Activated CD4-positive, alpha-beta T cell treated with anti-CD3 and anti-CD28 coated beads, Interleukin-2, Interleukin-6, amounts not matched to agents 100 ng/mL and 50 ng/mL, durations not matched to agents 16 hours and 8 hours (primary cell): ENCODE data around the gene THSD1.
"Not testable (repeated sequence)": the region's sequence is repeated elsewhere in the genome, so short reads cannot be mapped to it uniquely, and the experiment has no call there.

Experiments
- DNase-seq: peaks from one replicate; pipeline ENCODE4 v3.0.0-alpha.2; 2020

THSD1 gene

DNA sequence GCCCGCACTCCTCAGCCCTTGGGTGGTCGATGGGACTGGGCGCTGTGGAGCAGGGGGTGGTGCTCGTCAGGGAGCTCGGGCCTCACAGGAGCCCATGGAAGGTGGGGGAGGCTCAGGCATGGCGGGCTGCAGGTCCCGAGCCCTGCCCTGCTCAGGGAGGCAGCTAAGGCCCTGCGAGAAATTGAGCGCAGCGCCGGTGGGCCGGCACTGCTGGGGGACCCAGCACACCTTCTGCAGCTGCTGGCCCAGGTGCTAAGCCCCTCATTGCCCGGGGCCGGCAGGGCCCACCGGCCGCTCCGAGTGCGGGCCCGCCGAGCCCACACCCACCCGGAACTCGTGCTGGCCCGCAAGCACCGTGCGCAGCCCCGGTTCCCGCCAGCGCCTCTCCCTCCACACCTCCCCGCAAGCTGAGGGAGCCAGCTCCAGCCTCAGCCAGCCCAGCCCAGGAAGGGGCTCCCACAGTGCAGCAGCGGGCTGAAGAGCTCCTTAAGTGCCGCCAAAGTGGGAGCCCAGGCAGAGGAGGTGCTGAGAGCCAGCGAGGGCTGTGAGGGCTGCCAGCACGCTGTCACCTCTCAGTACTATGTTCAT lies 2.2 kb upstream of the THSD1 start:
- DNase-seq = not testable (repeated sequence)

DNA sequence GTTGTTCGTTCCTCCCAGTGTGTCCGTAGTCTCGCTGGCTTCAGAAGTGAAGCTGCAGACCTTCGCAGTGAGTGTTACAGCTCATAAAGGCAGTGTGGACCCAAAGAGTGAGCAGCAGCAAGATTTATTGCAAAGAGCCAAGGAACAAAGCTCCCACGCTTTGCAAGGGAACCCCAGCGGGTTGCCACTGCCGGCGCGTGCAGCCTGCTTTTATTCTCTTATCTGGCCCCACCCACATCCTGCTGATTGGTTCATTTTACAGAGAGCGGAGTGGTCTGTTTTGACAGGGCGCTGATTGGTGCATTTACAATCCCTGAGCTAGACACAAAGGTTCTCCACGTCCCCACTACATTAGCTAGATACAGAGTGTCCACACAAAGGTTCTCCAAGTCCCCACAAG lies 1.5 kb upstream of the THSD1 start:
- DNase-seq = not testable (repeated sequence)

DNA sequence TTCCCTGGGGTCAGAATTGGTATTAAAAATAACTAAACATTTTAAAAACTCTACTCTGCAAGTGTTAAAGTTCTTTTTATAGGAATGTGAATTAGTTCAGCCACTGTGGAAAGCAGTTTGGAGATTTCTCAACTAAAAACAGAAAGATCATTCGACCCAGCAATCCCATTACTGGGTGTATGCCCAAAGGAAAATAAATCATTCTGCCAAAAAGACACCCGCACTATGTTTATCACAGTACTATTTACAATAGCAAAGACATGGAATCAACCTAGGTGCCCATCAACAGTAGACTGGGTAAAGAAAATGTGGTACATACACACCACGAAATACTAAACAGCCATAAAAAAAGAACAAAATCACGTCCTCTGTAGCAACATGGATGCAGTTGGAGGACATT lies 657 bp upstream of the THSD1 start:
- no peak for DNase-seq

DNA sequence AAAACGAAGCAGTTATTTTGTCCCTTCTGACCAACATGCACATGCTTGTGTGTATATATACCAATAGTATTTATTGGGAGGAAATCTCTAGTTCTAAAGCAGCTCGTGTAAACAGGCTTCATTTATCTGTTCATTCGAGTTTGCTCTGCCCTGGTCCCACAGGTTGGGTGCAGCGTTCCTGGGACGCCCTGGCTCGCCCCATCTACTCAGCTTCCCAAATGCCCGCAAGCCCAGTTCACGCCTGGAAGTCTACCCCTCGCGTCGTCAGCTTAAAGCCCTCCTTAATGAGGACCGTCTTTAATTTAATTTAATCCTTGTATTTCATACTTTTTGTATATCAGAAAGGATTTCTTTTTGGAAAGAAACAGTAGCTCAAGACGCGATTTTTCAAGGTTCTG lies 604 bp downstream of the THSD1 start:
- no peak for DNase-seq

DNA sequence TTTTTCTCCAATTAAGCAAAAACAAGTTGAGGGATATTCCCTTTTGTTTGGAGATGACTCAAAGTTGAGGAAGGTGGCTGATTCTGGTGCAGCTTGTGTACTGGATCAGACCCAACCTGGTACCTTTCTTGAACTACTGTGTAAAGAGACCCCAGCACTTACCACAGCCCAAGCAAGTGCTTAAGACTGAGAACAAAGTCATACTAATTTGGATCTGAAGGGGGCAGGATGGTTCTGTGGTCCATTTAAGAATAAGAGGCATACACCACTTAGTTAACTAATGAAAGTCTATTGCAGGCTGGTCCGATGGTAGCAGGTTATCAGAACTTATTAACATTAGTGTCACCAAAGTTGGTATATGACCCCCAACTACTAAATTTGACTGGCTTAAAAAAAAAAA lies 6.3 kb downstream of the THSD1 start:
- peak; percentile 3 for DNase-seq

DNA sequence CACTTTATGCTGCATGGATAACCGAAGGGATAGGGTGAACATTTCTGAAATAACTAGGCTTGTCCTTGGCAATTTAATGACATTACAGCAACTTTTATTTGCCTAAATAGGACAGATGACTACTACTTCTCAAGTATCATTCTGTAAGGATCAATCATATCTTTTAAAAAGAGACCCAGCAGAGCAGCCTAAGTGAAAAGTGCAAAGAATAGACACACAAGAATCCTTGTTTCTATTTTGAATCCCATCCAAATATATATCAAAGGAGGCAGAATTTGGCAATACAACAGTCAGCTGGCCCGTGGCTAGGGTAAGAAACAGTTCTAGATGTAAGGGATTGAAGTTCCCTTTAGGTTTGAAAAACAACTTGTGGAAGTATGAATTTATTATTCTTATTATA lies 6.9 kb downstream of the THSD1 start:
- no peak for DNase-seq

DNA sequence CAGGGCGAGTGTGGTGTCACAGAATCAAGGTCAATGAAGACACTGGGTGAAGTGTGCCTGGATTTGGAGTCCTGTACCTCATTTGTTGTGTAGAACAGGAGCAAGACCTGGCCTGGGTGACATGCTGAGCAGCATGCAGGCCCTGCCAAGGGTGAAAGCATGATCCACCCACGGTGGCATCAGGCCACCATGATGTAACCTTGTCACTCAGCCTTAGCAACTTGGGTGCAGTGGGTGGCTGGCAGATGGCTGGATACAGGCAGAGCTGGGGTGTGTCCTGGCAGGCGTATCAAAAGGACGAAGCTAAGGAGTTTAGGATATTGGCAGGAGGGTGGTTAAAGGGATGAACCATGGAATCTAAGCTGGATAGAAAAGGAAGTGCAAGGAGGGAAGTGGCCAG lies 10.3 kb downstream of the THSD1 start:
- no peak for DNase-seq

DNA sequence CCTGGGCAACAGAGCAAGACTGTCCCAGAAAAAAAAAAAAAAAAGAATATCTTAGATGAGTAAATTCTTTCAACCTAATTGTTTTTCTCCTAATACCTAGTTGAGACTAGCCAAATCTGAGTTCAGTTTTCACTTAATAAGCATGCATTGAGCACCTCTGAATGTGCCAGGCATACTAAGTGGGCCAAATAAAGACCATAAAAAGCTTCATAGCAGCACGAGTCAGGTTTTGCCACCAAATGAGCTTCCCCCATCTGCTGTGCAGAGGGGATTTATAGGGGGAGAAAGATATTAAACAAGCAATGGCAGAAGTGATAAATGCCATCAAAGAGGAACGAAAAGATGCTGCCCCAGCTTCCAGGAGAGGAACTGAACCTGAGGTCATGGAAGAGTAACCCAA lies 11.4 kb downstream of the THSD1 start:
- DNase-seq = no peak

DNA sequence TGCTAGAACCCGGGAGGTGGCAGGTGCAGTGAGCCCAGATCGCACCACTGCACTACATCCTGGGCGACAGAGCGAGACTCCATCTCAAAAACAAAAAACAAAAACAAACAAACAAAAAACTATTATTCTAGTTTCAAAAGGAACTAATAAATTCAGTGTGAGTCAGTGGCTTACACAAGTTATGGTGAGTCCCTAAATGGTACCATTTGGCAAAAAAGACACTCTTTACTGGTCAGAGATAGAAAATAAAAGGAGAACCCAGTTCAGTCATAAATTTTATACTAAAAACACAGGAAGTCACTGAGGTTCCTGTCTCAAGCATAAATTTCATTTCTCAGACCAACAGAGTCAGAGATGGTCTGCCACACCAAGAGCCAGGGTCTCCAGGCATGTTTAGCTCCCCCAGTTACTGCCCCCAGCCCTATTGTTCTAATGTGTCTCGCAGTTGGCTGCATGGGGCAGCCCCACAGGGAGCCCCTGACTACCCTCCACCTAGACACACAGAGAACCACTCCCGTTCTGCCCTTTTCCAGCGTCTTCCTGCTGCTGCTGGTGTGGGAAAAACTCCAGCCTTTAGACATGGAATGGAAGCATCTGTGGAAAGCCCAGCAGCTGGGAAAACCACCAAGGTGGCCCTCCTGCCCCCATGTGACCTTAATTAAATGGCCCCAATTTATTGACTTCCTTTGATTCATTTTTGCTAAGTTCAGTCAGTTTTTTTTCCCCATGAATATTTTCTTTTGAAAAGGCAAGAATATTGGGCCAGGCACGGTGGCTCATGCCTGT lies 12.2 kb downstream of the THSD1 start:
- no peak for DNase-seq

DNA sequence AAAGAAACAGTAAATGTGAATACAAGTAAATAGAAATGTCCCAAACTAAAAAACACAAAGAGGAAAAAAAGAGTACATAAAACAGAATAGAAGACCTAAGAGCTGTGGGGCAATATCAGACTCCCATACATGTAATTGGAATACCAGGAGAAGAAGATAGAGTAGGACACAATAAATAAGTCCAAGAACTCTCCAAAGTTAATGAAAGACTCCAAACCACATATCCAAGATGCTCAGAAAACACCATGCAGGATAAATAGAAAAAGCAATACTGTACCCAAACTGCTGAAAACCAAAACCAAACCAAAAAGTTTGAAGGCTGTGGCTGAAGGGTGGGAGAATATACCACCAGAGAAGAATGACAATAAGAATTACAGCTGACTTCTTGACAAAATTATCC lies 18.3 kb downstream of the THSD1 start:
- no peak for DNase-seq

DNA sequence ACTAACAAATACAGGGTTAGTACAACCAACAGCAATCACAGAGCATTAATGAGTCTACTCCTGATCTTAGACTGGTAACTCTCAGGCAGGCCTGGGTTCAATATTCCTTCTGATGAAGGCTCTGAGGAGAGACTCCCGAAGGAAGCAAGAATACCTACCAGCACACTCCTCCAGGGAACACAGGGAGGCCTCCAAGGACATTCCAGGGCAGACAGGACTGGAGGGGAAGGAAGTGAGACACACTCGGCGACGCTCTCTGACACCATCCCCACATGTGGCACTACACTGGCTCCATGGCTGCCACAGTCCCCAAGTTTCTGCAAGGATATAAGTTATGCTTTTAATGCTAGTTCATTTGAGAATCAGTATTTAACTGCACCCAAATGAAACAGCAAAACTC lies 20.1 kb downstream of the THSD1 start:
- DNase-seq = no peak

DNA sequence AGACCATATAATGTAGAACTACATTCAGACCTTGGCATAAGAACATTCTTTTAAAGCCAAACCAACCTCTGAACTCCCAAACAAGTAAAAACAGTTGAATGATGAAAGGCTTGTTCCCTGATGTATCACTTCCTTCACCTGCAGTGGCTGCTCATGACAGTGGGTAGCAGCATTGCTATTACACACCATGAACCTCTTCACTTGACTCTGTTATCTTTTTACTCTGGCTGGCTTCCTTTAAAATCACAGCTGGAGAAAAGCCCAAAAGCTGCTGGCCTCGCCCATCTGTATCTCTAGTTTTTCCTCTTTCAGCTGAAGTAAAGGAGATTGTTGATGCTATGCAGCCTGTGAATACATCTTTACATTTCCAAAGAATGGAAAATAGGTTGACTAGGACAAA lies 22.6 kb downstream of the THSD1 start:
- DNase-seq = no peak

DNA sequence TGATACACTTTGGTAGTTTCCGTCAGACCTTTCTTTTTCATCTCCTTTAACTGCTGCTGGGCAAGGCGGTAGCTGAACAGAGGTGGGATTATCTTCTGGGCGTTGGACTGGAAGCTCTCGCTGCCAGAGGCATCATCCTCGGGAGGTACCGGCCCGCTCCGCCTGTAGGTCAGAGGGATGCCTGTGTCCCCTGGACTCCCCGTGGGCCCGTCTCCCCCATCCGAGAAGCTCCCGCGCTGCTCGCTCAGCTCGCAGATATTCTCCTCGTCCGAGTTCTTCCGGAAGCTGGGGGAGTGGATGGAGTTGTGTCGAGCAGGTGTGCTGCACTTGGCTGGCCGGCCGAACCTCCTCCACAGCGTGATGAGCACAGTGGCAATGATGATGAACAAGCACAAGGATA lies 27.7 kb downstream of the THSD1 start:
- no peak for DNase-seq

DNA sequence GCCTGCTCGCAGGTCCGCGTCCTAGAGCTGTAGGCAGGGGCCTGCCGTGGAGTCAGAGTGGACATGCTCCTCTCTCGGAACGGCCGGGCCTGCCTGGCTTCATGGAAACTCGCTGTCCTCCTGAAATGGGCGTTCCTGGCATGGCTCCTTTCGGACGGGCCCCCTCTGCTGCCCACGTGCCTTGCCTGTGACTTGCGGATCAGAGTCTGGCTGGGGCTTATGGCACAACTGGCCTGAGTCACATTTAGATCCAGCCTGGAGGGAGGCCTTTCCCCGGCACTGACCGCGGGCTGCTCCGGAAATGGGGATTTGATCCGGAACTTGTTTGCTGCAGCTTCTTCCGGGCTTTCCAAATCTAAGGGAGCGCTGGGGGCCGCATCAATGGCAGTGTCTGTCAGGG lies 28.1 kb downstream of the THSD1 start:
- no peak for DNase-seq

DNA sequence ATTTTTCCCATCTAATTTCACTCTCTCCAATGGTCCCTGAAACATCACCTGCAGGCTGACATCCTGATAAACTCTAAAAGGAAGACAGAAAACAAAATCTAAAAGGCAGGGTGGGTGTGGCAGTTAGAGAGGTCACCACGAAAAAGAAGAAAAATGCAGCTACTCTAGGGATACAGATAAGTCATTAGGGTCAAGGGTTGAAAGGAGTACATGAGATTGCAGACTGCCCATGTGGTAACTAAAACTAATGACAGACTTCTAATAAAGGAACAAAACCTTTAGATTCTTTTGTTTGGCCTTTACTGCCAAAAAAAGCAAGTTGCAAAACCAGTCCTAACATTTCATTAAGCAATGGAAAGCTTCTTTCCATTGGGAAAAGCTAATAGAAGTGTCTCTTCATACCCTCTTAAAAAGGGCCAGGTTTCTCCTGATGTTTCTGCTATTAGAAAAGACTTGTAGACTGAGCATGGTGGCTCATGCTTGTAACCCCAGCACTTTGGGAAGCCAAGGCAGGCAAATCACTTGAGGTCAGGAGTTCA lies 31.0 kb downstream of the THSD1 start:
- no peak for DNase-seq

DNA sequence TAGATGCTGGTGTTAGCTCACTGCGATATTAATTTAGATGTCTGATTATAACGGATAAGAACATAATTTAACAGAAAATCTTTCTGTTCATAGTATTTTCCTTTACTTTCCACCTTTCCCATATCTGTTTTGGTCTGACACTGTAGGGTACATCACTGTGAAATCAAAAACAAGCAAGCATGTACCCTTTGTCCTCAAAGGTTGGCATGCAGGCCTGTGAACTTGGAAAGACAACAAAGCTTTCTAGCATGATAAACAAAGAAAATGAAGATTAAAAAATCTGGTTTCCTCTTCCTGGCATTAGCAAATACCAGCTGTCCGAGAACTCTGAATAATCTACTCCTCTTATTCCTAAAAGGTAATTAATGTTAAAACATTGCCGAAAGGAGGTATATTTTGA lies 31.6 kb downstream of the THSD1 start:
- no peak for DNase-seq

DNA sequence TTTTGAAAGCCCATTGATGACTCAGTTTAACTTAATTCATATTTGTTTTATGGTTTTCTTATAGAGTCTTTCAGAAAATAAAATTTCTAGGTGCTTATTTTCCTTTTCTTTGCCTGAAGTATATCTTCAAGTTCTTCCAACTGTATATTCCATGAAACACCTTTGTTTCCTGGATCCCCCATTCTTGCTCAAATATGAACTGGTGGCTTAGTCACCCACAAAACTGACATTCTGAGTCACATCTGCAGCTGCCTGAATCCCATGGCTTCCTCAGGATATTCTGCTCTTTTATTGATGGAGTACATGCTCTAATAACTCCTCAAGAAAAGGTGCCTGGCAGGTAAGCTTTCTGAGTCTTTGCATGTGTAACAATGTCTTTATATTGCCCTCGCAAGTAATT lies 32.7 kb downstream of the THSD1 start:
- DNase-seq = not testable (repeated sequence)

DNA sequence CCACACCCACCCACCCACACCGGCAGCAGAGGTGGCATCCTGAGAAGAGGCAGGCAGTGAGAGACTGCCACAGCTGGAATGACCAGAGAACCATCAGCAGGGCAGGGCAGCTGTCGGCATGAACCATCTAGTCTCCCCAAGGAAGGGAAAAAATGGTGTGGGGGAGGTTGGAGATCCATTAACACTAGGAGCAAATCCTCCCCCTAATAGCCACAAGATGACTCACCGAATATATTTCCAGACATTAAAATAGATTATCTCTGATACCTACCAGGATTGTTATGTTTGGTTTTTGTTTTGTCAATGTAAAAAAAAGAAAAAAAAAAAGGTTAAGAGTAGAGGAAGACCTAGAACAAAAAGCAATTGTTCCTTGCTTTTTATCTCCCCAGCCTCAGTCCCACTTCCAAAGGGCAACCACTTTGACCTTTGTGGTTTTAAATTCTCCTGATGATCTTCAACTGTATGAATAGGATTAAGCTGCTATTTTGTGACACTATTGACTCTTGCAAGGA lies 34.2 kb downstream of the THSD1 start:
- no peak for DNase-seq

DNA sequence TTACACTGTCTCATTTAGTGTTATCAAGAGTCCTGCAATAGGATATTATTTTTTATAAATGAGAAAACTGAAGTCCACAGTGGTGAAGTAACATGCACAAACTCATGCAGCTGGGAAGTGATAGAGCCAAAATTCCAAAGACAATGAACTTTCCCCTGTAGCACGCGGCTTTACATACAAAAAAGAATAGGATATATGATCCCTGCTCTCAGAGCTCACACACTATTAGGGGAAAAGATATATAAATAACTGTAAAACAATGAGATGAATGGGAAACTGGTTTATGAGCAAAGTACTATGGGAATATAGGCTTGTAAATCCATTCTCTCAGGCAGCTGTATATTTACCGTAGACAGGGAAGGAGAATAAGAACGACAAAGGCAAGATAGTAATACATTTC lies 39.7 kb downstream of the THSD1 start:
- DNase-seq = no peak

DNA sequence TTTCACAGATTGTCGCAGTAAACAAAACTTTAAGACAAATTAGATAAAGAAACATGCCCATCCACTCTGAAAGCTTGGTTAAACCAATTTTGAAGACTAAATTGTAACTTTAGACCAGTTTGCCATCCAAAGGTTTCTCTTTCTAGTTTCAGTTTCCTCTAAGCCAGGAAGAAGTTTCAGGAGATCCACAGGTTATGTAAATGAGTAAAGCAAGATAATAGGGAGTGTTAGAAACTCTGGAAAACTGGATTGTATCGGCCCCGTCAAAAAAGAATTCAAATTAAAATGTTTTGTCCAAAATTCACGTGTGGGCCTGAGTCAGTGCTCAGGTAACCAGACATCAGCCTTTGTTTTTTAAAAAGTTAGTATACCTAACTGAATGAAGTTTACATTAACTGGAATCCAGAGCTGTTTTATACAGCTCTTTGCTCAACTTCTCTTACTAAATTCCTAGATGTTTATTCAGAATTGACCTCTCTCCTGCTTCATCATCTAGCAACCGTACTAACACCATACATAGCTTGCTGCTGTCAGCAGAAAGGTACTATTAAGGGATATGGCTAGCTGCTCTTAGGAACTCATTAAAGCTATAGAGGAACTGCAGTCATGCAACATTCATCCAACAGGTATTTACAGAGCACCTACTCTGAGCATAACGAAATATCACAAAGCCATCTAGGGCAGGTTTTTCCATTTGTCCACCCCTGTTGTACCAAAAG lies 43.6 kb downstream of the THSD1 start:
- DNase-seq = not testable (repeated sequence)

DNA sequence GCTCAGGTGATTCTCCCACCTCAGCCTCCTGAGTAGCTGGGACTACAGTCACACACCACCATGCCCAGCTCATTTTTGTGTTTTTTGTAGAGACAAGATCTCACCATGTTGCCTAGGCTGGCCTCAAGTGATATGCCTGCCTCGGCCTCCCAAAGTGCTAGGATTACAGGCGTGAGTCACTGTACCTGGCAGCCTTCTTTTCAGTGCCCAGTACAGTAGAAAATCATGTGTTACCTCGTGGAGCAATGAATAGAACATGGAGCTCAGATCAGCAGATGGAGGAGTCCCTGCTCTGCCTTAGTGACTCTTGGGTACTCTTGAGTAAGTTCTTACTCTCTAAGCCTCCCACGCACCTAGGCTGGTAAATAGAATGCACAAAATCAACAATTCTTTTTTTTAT lies 44.7 kb downstream of the THSD1 start:
- DNase-seq = no peak

DNA sequence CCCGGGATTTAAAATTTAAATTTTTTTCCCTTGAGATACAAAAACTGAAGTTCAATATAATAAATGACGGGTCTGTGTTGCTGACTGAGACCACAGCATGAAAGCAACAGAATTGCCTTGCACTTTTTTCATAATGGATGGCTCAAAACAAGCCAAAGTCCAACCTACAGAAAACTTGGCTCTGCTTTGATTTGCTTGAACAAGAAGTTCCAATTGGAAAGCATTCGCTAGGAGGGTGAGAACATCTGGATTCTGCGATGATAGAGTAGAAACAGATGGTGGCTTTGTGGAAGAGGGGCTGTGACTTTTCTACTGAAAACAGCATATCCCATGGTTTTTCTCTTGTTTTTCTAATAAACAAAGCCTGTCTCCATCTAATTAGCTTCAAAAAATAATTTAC lies 46.4 kb downstream of the THSD1 start:
- no peak for DNase-seq

DNA sequence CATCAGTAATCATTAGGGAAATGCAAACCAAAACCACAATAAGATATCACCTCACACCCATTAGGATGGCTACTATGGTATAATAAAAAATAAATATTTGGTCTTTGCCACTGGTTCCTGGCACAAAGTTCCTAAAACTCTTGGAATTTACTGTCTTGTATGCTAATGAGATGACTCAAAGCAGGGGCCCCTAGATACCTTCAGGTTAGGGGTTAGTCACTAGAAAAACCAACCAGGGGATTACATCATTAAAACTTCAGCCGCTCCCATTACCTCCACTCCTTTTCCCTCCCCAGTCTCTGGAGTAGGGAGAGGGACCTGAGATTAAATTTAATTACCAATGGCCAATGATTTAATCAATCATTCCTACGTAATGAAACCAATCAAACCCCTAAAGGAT lies 49.6 kb downstream of the THSD1 start:
- DNase-seq = no peak

DNA sequence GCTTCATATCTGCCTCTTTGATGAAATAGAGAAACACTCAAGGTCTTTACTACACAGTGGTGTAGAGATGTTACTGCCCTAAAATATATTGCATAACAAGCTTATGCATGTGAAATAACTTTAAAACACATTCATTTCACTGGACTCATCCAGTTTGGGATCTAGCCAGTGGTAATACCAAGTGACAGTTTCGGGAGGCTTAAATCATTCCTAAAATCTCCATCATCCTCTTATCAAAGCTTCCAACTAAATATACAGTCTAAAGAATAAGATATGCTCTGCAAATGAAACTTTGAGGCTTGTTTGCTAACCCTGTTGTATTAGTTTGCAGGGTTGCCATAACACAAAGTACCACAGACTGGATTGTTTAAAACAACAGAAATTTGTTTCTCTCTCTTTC lies 52.8 kb downstream of the THSD1 start:
- DNase-seq = no peak
